Suprapubic skin (tissue), 4 donors: ENCODE data around the gene KIF22.

ENCODE experiments used
- CTCF ChIP-seq, 2 donors: fragments of 200-600 bp in 1 of 2; fragments of 450-650 bp in 1 of 2; sonication (generic) in 1 of 2; IDR thresholded peaks; one replicate each; pipeline ENCODE4 v1.5.1; 2016 to 2019; ENCODE audit warnings: antibody characterized with exemption in 2 of 2, mild to moderate bottlenecking in 1 of 2, moderate library complexity in 1 of 2
- EP300 ChIP-seq: sonication (generic); formaldehyde crosslinking; IDR thresholded peaks from one replicate; pipeline ENCODE4 v1.6.1; 2017; ENCODE audit warnings: antibody characterized with exemption
- POLR2A ChIP-seq, 2 donors: fragments of 450-650 bp; IDR thresholded peaks; one replicate each; pipeline ENCODE4 v1.6.1; 2017; ENCODE audit warnings: antibody characterized with exemption in 2 of 2, mild to moderate bottlenecking in 2 of 2, moderate library complexity in 2 of 2
- POLR2AphosphoS5 ChIP-seq, 3 donors: sonication (generic); formaldehyde crosslinking; IDR thresholded peaks; one replicate each; pipeline ENCODE4 v1.6.1; 2017; ENCODE audit warnings: antibody characterized with exemption in 3 of 3

GRCh38 chr16:29812754-29813643 lies 22.4 kb downstream of the KIF22 start:
- no peak for TF ChIP-seq POLR2A (IDR thresholded peaks at IDR 0.05)
- TF ChIP-seq CTCF (IDR thresholded peaks at IDR 0.05) = no peak
- no peak for TF ChIP-seq POLR2AphosphoS5 (IDR thresholded peaks at IDR 0.05)
- TF ChIP-seq EP300 = no peak
